Gastrocnemius medialis (tissue), 4 donors: Measurements from ENCODE around the gene ENTHD1.

ENCODE experiments used
- CTCF ChIP-seq, 5 experiments: fragments of 450-650 bp in 3 of 5; fragments of 200-600 bp in 2 of 5; sonication (generic) in 2 of 5; IDR thresholded peaks in 4 of 5; conservative IDR thresholded peaks in 1 of 5; 1 replicate in 4 of 5; 2 replicates in 1 of 5; pipeline ENCODE4 v1.5.1; 2016 to 2019; ENCODE audit warnings: antibody characterized with exemption in 5 of 5, mild to moderate bottlenecking in 3 of 5, moderate library complexity in 3 of 5
- POLR2A ChIP-seq, 2 donors: fragments of 450-650 bp; IDR thresholded peaks; one replicate each; pipeline ENCODE4 v1.6.1; 2017; ENCODE audit warnings: antibody characterized with exemption in 2 of 2, mild to moderate bottlenecking in 2 of 2, moderate library complexity in 2 of 2

GRCh38 chr22:39707351-39707750, 186.2 kb downstream of the ENTHD1 start:
- TF ChIP-seq CTCF (IDR thresholded peaks at IDR 0.05 in 4 of 5, conservative IDR thresholded peaks at IDR 0.05 in 1 of 5) = no peak
- TF ChIP-seq POLR2A (IDR thresholded peaks at IDR 0.05) = no peak
